Mucosa of descending colon (tissue), 3 donors: Measurements from ENCODE around the gene AKIRIN2. TPM values are rescaled to one million over a fixed set of nuclear protein-coding genes. Genes with fewer than 3 reads are reported as not detected.

Experiments
- ATAC-seq: fragments of 200-7000 bp; cut with Tn5 transposase; one replicate; pipeline ENCODE4 v1.9.1; 2020; ENCODE audit warnings: mild to moderate bottlenecking, moderate library complexity
- DNase-seq, 3 donors: peaks; one replicate each; pipeline ENCODE4 v3.0.0-alpha.2; 2020
- H3K36me3 ChIP-seq: fragments of 200-600 bp; one replicate; pipeline ENCODE4 v1.8.0; 2021; ENCODE audit warnings: low read depth, mild to moderate bottlenecking
- H3K4me1 ChIP-seq: fragments of 200-600 bp; one replicate; pipeline ENCODE4 v1.8.0; 2021; ENCODE audit warnings: low read depth, mild to moderate bottlenecking
- H3K4me3 ChIP-seq: fragments of 200-600 bp; one replicate; pipeline ENCODE4 v1.8.0; 2021; ENCODE audit warnings: mild to moderate bottlenecking
- H3K9me3 ChIP-seq: fragments of 200-600 bp; one replicate; pipeline ENCODE4 v1.8.0; 2021; ENCODE audit warnings: mild to moderate bottlenecking
- CTCF ChIP-seq: fragments of 200-600 bp; IDR thresholded peaks from one replicate; pipeline ENCODE4 v1.8.0; 2022; ENCODE audit warnings: antibody characterized with exemption, mild to moderate bottlenecking
- intact Hi-C, 2 donors: fragments of 100-400 bp; cut with DNase I in 1 of 2; cut with micrococcal nuclease in 1 of 2; formaldehyde crosslinking; loops; one replicate each; pipeline versions ENCODE4 v1.11.0 to v1.11.1; 2022; cut with DNase I, micrococcal nuclease
- total RNA-seq, 3 donors: library from RNA; stranded (reverse); fragmentation: NEBNext Ultra II Directional in 2 of 3; extraction: Animal tissue kit (Norgen Biotek cat#: 25700) in 2 of 3; gene quantifications; one replicate each; pipeline versions ENCODE4 v1.2.1 to v1.2.4, GENCODE V29; 2021 to 2023
- donor health status: DM: no; HTN: no; CAD: no; lungs with moderate emphysema.
- donor health status: DM: no; HTN: no; CAD: no.
- donor health status: DM: no; HTN: yes; CAD: no.

AKIRIN2 gene
- total RNA-seq, 3 donors from 2014 or later: 32.3 to 41.0 (median 33.2) TPM

- H3K9me3 ChIP-seq: no peaks in the 10 kb centered on the region
- H3K4me3 ChIP-seq: no peak overlapping the region
- intact Hi-C loops: no loop called here
- TF ChIP-seq CTCF: no peak
- ATAC-seq (peak; percentile 93), DNase-seq (peak; percentile 90 to 96 (median 92))
- peaks cover 32% of the 10 kb centered on the region for H3K4me1 ChIP-seq
- H3K36me3 ChIP-seq: no peaks in the 10 kb centered on the region
These were observed 30.0 kb upstream of the AKIRIN2 start for GRCh38 chr6:87731818-87732661.

- Histone ChIP-seq H3K4me3 (no peak overlapping the region), H3K9me3 (no peaks in the 10 kb centered on the region), H3K4me1 (peaks cover 32% of the 10 kb centered on the region), H3K36me3 (no peaks in the 10 kb centered on the region)
- no peak for TF ChIP-seq CTCF
- no peak for ATAC-seq
- intact Hi-C loops: no loop called here
- DNase-seq: no peak
These were observed 29.0 kb upstream of the AKIRIN2 start for GRCh38 chr6:87731080-87731479.

DNA sequence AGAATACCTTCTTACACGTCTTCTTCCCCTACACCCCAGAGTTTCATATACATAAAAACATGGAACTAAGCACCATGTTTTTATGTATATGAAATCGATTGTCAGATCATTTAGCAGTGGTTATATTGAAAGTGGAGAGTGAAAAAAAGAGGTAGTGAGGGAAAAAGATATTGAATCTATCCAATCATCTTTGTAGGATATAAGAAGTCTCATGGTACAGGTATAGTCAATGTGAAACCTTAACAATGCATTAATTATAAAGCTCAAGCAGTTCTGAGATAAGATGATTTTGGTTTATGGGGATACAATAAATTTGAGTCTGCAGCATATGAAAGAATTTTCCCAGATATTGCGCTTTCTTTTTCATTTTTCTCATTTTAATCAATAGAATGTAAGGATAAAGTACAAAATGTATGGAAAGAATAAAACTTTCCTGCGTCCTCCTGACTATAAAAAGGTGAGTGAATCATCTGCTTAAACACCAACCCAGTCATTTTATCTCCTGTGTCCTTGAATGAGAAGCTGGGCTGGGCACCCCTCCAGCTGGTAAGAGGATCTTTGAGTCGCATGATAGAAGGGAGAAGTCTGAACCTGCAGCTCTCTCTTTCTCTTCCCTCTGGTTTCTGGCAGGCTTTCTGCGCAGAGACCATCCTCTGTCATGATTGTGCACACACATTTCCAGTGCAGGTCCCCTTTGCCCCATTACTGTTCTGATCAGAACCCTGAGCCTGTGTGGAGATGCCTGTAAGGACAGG is 28.1 kb upstream of the AKIRIN2 start:
- Histone ChIP-seq H3K4me3 (no peak overlapping the region), H3K9me3 (no peaks in the 10 kb centered on the region), H3K4me1 (peaks cover 32% of the 10 kb centered on the region), H3K36me3 (no peaks in the 10 kb centered on the region)
- ATAC-seq: peak; percentile 21
- intact Hi-C loops: loop anchor here in 1 of 2 donors (2.0 kb wide), 1 partner anchor 29 kb away; no protein-coding TSS in a partner anchor
- TF ChIP-seq CTCF: no peak
- peak in 2 of 3 donors; percentile 49 to 55 for DNase-seq

DNA sequence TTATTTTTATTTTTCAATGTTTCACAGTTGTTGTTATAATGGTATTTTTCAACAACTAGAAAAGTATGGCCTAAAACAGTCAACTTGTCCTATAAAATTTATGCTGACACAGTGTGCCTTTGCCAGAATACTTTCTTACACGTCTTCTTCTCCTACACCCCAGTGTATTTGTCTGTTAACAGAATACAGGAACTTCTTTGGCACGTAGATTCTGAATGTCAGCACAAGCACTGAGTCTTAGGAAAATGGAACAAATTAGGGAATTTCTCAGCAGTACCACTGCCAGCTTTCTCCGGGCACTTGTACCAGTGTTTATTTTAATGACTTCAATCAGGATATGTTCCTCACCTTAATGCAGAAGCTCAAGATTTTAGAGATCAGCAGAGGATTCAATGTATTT is 26.7 kb upstream of the AKIRIN2 start:
- no peak for DNase-seq
- intact Hi-C loops: loop anchor here in 1 of 2 donors (2.0 kb wide), 1 partner anchor 28 kb away; no protein-coding TSS in a partner anchor
- TF ChIP-seq CTCF: no peak

GRCh38 chr6:87724983-87725811 is 23.2 kb upstream of the AKIRIN2 start:
- peaks cover 12% of the 10 kb centered on the region for H3K4me1 ChIP-seq
- H3K9me3 ChIP-seq: no peaks in the 10 kb centered on the region
- intact Hi-C loops: no loop called here
- DNase-seq (no peak), ATAC-seq (peak; percentile 44)
- TF ChIP-seq CTCF: no peak
- H3K4me3 ChIP-seq: no peak overlapping the region
- no peaks in the 10 kb centered on the region for H3K36me3 ChIP-seq

More for the DNA sequence above, 26.7 kb upstream of the AKIRIN2 start:
- no peak for ATAC-seq
- Histone ChIP-seq H3K9me3 (no peaks in the 10 kb centered on the region), H3K36me3 (no peaks in the 10 kb centered on the region), H3K4me3 (no peak overlapping the region), H3K4me1 (peaks cover 32% of the 10 kb centered on the region)
